Tibial nerve (tissue), 4 donors: ENCODE measurements around the gene SPATS2L. TPM values are rescaled to one million over a fixed set of nuclear protein-coding genes. Genes with fewer than 3 reads are reported as not detected.

ENCODE experiments used
- DNase-seq, 2 donors: peaks; one replicate each; pipeline ENCODE4 v3.0.0-alpha.2; 2019; ENCODE audit warnings: low spot score in 2 of 2
- H3K27ac ChIP-seq, 4 donors: fragments of 200-600 bp; sonication (generic) in 3 of 4; one replicate each; pipeline ENCODE4 v1.5.1; 2017 to 2019; ENCODE audit warnings: mild to moderate bottlenecking in 1 of 4
- H3K27me3 ChIP-seq, 2 donors: fragments of 200-600 bp; sonication (generic) in 1 of 2; one replicate each; pipeline versions ENCODE4 v1.5.1 to v1.6.0; 2017 to 2019
- H3K36me3 ChIP-seq, 3 donors: fragments of 200-600 bp; sonication (generic); one replicate each; pipeline ENCODE4 v1.5.1; 2018 to 2019
- H3K4me1 ChIP-seq, 4 donors: fragments of 200-600 bp; sonication (generic) in 3 of 4; one replicate each; pipeline ENCODE4 v1.5.1; 2017 to 2019
- H3K4me3 ChIP-seq, 4 donors: fragments of 200-600 bp; sonication (generic) in 3 of 4; one replicate each; pipeline ENCODE4 v1.5.1; 2017 to 2019; ENCODE audit warnings: mild to moderate bottlenecking in 1 of 4, moderate library complexity in 1 of 4
- H3K9me3 ChIP-seq, 4 donors: fragments of 200-600 bp; sonication (generic) in 3 of 4; one replicate each; pipeline ENCODE4 v1.5.1; 2017 to 2019
- EP300 ChIP-seq, 2 donors: sonication (generic); formaldehyde crosslinking; IDR thresholded peaks; one replicate each; pipeline ENCODE4 v1.6.1; 2017; ENCODE audit warnings: antibody characterized with exemption in 2 of 2, mild to moderate bottlenecking in 1 of 2
- POLR2A ChIP-seq, 2 donors: fragments of 450-650 bp; IDR thresholded peaks; one replicate each; pipeline ENCODE4 v1.6.1; 2017; ENCODE audit warnings: antibody characterized with exemption in 2 of 2, mild to moderate bottlenecking in 2 of 2, moderate library complexity in 2 of 2
- WGBS, 2 donors: methylation state at CpG; one replicate each; pipeline ENCODE4 v1.1.5; 2018; 5-methylcytosine and 5-hydroxymethylcytosine counted together
- total RNA-seq, 4 donors: library from RNA; depleted of rRNA; stranded (reverse); fragments of >200 nt; gene quantifications; one replicate each; pipeline ENCODE4 v1.1.0, GENCODE V29; 2016
- TF ChIP-seq, protein P1 (sequence below), 5 experiments: fragments of 200-600 bp in 3 of 5; fragments of 450-650 bp in 2 of 5; sonication (generic) in 3 of 5; IDR thresholded peaks; one replicate each; pipeline ENCODE4 v1.5.1; 2016 to 2019; ENCODE audit warnings: antibody characterized with exemption in 5 of 5, mild to moderate bottlenecking in 3 of 5, moderate library complexity in 2 of 5

The SPATS2L gene
- total RNA-seq, 4 donors from 2014 or later: 50.9 to 74.1 (median 57.2) TPM

- peak overlapping the region in 3 of 4 donors; percentile 76 to 89 (median 82) for H3K27ac ChIP-seq
- no peaks in the 10 kb centered on the region for H3K9me3 ChIP-seq
- no peaks in the 10 kb centered on the region for H3K27me3 ChIP-seq
- WGBS, 2 donors: 52 to 58% methylated on average over 5 of the region's 5 CpGs
- TF ChIP-seq EP300 (IDR thresholded peaks at IDR 0.05) (no peak), POLR2A (IDR thresholded peaks at IDR 0.05) (no peak)
- TF ChIP-seq, protein P1, sequence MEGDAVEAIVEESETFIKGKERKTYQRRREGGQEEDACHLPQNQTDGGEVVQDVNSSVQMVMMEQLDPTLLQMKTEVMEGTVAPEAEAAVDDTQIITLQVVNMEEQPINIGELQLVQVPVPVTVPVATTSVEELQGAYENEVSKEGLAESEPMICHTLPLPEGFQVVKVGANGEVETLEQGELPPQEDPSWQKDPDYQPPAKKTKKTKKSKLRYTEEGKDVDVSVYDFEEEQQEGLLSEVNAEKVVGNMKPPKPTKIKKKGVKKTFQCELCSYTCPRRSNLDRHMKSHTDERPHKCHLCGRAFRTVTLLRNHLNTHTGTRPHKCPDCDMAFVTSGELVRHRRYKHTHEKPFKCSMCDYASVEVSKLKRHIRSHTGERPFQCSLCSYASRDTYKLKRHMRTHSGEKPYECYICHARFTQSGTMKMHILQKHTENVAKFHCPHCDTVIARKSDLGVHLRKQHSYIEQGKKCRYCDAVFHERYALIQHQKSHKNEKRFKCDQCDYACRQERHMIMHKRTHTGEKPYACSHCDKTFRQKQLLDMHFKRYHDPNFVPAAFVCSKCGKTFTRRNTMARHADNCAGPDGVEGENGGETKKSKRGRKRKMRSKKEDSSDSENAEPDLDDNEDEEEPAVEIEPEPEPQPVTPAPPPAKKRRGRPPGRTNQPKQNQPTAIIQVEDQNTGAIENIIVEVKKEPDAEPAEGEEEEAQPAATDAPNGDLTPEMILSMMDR (IDR thresholded peaks at IDR 0.05): no peak
- DNase-seq: no peak
- H3K36me3 ChIP-seq: no peaks in the 10 kb centered on the region
- H3K4me1 ChIP-seq: peaks cover 4 to 86% (median 34%) of the 10 kb centered on the region in 4 donors
- H3K4me3 ChIP-seq: no peak overlapping the region
Observed at GRCh38 chr2:200379481-200380090, 73.1 kb downstream of the SPATS2L start.

- peak overlapping the region in 2 of 4 donors; percentile 3 to 89 for H3K27ac ChIP-seq
- H3K4me1 ChIP-seq: peaks cover 4 to 89% (median 34%) of the 10 kb centered on the region in 4 donors
- H3K9me3 ChIP-seq: no peaks in the 10 kb centered on the region
- H3K4me3 ChIP-seq: no peak overlapping the region
- H3K27me3 ChIP-seq: no peaks in the 10 kb centered on the region
- DNase-seq: no peak
- H3K36me3 ChIP-seq: no peaks in the 10 kb centered on the region
- WGBS, 2 donors: 59 to 64% methylated on average over 9 of the region's 9 CpGs
- TF ChIP-seq POLR2A (IDR thresholded peaks at IDR 0.05) (no peak), EP300 (IDR thresholded peaks at IDR 0.05) (no peak)
- TF ChIP-seq, protein P1 (IDR thresholded peaks at IDR 0.05): no peak
Observed at GRCh38 chr2:200380091-200380561, 73.6 kb downstream of the SPATS2L start.

GRCh38 chr2:200380833-200381542, 74.5 kb downstream of the SPATS2L start:
- Histone ChIP-seq H3K4me3 (no peak overlapping the region), H3K27me3 (no peaks in the 10 kb centered on the region), H3K4me1 (peaks cover 4 to 88% (median 33%) of the 10 kb centered on the region in 4 donors), H3K36me3 (no peaks in the 10 kb centered on the region), H3K27ac (peak overlapping the region in 2 of 4 donors; percentile 3 to 89), H3K9me3 (no peaks in the 10 kb centered on the region)
- 63 to 77% methylated on average over 5 of the region's 5 CpGs for WGBS, 2 donors
- TF ChIP-seq POLR2A (IDR thresholded peaks at IDR 0.05) (no peak), EP300 (IDR thresholded peaks at IDR 0.05) (no peak)
- TF ChIP-seq, protein P1 (IDR thresholded peaks at IDR 0.05): no peak
- DNase-seq: no peak

GRCh38 chr2:200382874-200383273, 76.4 kb downstream of the SPATS2L start:
- Histone ChIP-seq H3K27me3 (no peaks in the 10 kb centered on the region), H3K4me3 (no peak overlapping the region), H3K27ac (peak overlapping the region in 2 of 4 donors; percentile 74), H3K36me3 (no peaks in the 10 kb centered on the region), H3K4me1 (peaks cover 4 to 69% (median 29%) of the 10 kb centered on the region in 4 donors), H3K9me3 (no peaks in the 10 kb centered on the region)
- TF ChIP-seq, protein P1 (IDR thresholded peaks at IDR 0.05): no peak
- TF ChIP-seq EP300 (IDR thresholded peaks at IDR 0.05) (no peak), POLR2A (IDR thresholded peaks at IDR 0.05) (no peak)
- 85% methylated on average over 6 of the region's 6 CpGs for WGBS, 2 donors
- no peak for DNase-seq
